Neural progenitor cell (in vitro differentiated cells): Measurements from ENCODE around the gene CFAP74. TPM values are rescaled to one million over a fixed set of nuclear protein-coding genes. Genes with fewer than 3 reads are reported as not detected.

Source experiments
- DNase-seq: peaks from one replicate; pipeline ENCODE4 v3.0.0-alpha.2; 2016; ENCODE audit warnings: low spot score
- H2AFZ ChIP-seq: fragments of 200-600 bp; sonication (generic); replicated peaks from 2 replicates; pipeline ENCODE4 v1.6.1; 2016; ENCODE audit warnings: antibody characterized with exemption
- H3F3A ChIP-seq: fragments of 200-600 bp; sonication (generic); 2 replicates; pipeline ENCODE4 v1.6.1; 2016; ENCODE audit warnings: antibody characterized with exemption, low read depth
- H3K27ac ChIP-seq: fragments of 200-600 bp; sonication (generic); 2 replicates; pipeline ENCODE4 v1.5.1; 2016; ENCODE audit warnings: mild to moderate bottlenecking
- H3K27me3 ChIP-seq: fragments of 200-600 bp; sonication (generic); 2 replicates; pipeline ENCODE4 v1.6.1; 2016; ENCODE audit warnings: mild to moderate bottlenecking, moderate library complexity
- H3K36me3 ChIP-seq: fragments of 200-600 bp; sonication (generic); 2 replicates; pipeline ENCODE4 v1.5.1; 2016
- H3K4me1 ChIP-seq: fragments of 200-600 bp; sonication (generic); 2 replicates; pipeline ENCODE4 v1.6.1; 2016; ENCODE audit warnings: mixed run types
- H3K4me2 ChIP-seq: fragments of 200-600 bp; sonication (generic); 2 replicates; pipeline ENCODE4 v1.6.1; 2016
- H3K4me3 ChIP-seq: fragments of 200-600 bp; sonication (generic); 2 replicates; pipeline ENCODE4 v1.5.1; 2016
- H3K79me2 ChIP-seq: fragments of 200-600 bp; sonication (generic); 2 replicates; pipeline ENCODE4 v1.6.1; 2016; ENCODE audit warnings: low read depth
- H3K9ac ChIP-seq: fragments of 200-600 bp; sonication (generic); 2 replicates; pipeline ENCODE4 v1.6.1; 2016
- H3K9me3 ChIP-seq: fragments of 200-600 bp; sonication (generic); 2 replicates; pipeline ENCODE4 v1.5.1; 2016; ENCODE audit warnings: low read depth
- H4K20me1 ChIP-seq: fragments of 200-600 bp; sonication (generic); 2 replicates; pipeline ENCODE4 v1.6.1; 2016; ENCODE audit warnings: low read depth
- H3K27ac Mint-ChIP-seq: 3 replicates; pipeline ENCODE4 v1.8.0; 2021; ENCODE audit warnings: mixed read lengths
- H3K27me3 Mint-ChIP-seq: 2 replicates; pipeline ENCODE4 v1.8.0; 2022; ENCODE audit warnings: low read depth, mild to moderate bottlenecking, inconsistent platforms, moderate library complexity, mixed read lengths; ENCODE audit not compliant: insufficient read depth
- H3K36me3 Mint-ChIP-seq: 3 replicates; pipeline ENCODE4 v1.8.0; 2021; ENCODE audit warnings: mixed read lengths
- H3K4me1 Mint-ChIP-seq: 3 replicates; pipeline ENCODE4 v1.8.0; 2021; ENCODE audit warnings: mixed read lengths
- H3K4me3 Mint-ChIP-seq: 3 replicates; pipeline ENCODE4 v1.8.0; 2021; ENCODE audit warnings: mild to moderate bottlenecking, moderate library complexity, mixed read lengths
- H3K9me3 Mint-ChIP-seq: 3 replicates; pipeline ENCODE4 v1.8.0; 2020; ENCODE audit warnings: mixed read lengths
- CTCF ChIP-seq: fragments of 200-600 bp; sonication (generic); IDR thresholded peaks from 2 replicates; pipeline ENCODE4 v1.5.1; 2017; ENCODE audit warnings: antibody characterized with exemption, mild to moderate bottlenecking
- EZH2 ChIP-seq: fragments of 200-600 bp; sonication (generic); IDR thresholded peaks from 2 replicates; pipeline ENCODE4 v1.6.1; 2017; ENCODE audit warnings: antibody characterized with exemption, mild to moderate bottlenecking, moderate library complexity
- EZH2phosphoT487 ChIP-seq: fragments of 200-600 bp; sonication (generic); IDR thresholded peaks from 2 replicates; pipeline ENCODE4 v1.6.1; 2017; ENCODE audit warnings: antibody characterized with exemption
- total RNA-seq: library from RNA; depleted of rRNA; stranded (reverse); fragments of >200 nt; gene quantifications from 2 replicates; pipeline ENCODE4 v1.2.3, GENCODE V29; 2015; ENCODE audit warnings: low replicate concordance

The CFAP74 gene
- total RNA-seq, 1 donor from 2014 or later = not detected

GRCh38 chr1:1939296-1940122 lies 64.1 kb downstream of the CFAP74 start:
- Histone ChIP-seq H3K79me2 (no peaks in the 10 kb centered on the region), H2AFZ (no peak overlapping the region), H3K4me2 (no peak overlapping the region), H3K27me3 (peaks cover 3% of the 10 kb centered on the region), H4K20me1 (no peaks in the 10 kb centered on the region), H3K9ac (no peak overlapping the region), H3K4me3 (no peak overlapping the region), H3F3A (peaks cover 4% of the 10 kb centered on the region), H3K36me3 (no peaks in the 10 kb centered on the region), H3K9me3 (no peaks in the 10 kb centered on the region), H3K4me1 (no peaks in the 10 kb centered on the region), H3K27ac (no peak overlapping the region)
- H3K27ac Mint-ChIP-seq = no peak overlapping the region
- TF ChIP-seq EZH2 = no peak
- no peak for TF ChIP-seq CTCF
- TF ChIP-seq EZH2phosphoT487 = no peak
- H3K4me1 Mint-ChIP-seq = peaks cover 12% of the 10 kb centered on the region
- peaks cover 4% of the 10 kb centered on the region for H3K27me3 Mint-ChIP-seq
- DNase-seq = peak; percentile 1
- no peak overlapping the region for H3K4me3 Mint-ChIP-seq
- no peaks in the 10 kb centered on the region for H3K9me3 Mint-ChIP-seq
- no peaks in the 10 kb centered on the region for H3K36me3 Mint-ChIP-seq

GRCh38 chr1:1938613-1939295 lies 64.8 kb downstream of the CFAP74 start:
- H3K4me3 ChIP-seq = no peak overlapping the region
- no peaks in the 10 kb centered on the region for H4K20me1 ChIP-seq
- no peaks in the 10 kb centered on the region for H3K36me3 ChIP-seq
- TF ChIP-seq CTCF = no peak
- no peak for TF ChIP-seq EZH2
- TF ChIP-seq EZH2phosphoT487 = no peak
- H3K4me2 ChIP-seq = no peak overlapping the region
- no peak overlapping the region for H3K9ac ChIP-seq
- DNase-seq = no peak
- H3K9me3 ChIP-seq = no peaks in the 10 kb centered on the region
- H3K27me3 ChIP-seq = no peaks in the 10 kb centered on the region
- H3K4me1 ChIP-seq = no peaks in the 10 kb centered on the region
- H3K27me3 Mint-ChIP-seq = peaks cover 6% of the 10 kb centered on the region
- no peak overlapping the region for H3K27ac ChIP-seq
- H3K4me3 Mint-ChIP-seq = no peak overlapping the region
- H3F3A ChIP-seq = peaks cover 10% of the 10 kb centered on the region
- no peak overlapping the region for H3K27ac Mint-ChIP-seq
- H2AFZ ChIP-seq = no peak overlapping the region
- H3K4me1 Mint-ChIP-seq = peaks cover 7% of the 10 kb centered on the region
- no peaks in the 10 kb centered on the region for H3K79me2 ChIP-seq
- peaks cover 6% of the 10 kb centered on the region for H3K9me3 Mint-ChIP-seq
- H3K36me3 Mint-ChIP-seq = no peaks in the 10 kb centered on the region

DNA sequence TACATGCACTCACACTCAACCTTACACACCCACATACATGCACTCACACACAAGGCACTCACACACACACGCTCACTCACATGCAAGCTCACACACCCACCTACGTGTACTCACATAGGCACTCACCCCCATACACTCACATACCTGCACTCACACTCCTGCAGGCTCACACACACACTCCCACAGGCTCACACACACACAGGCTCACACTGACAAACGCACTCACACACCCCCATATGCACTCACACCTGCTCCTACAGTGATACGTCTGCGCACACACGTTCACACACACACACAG lies 65.4 kb downstream of the CFAP74 start:
- H3K4me2 ChIP-seq = no peak overlapping the region
- H3F3A ChIP-seq = peaks cover 12% of the 10 kb centered on the region
- H3K4me1 ChIP-seq = no peaks in the 10 kb centered on the region
- no peaks in the 10 kb centered on the region for H4K20me1 ChIP-seq
- H3K79me2 ChIP-seq = no peaks in the 10 kb centered on the region
- Mint-ChIP-seq H3K36me3 (no peaks in the 10 kb centered on the region), H3K4me3 (no peak overlapping the region), H3K9me3 (peaks cover 9% of the 10 kb centered on the region), H3K4me1 (peaks cover 3% of the 10 kb centered on the region), H3K27me3 (peaks cover 6% of the 10 kb centered on the region), H3K27ac (no peak overlapping the region)
- H2AFZ ChIP-seq = no peak overlapping the region
- H3K27ac ChIP-seq = no peak overlapping the region
- no peaks in the 10 kb centered on the region for H3K9me3 ChIP-seq
- H3K36me3 ChIP-seq = no peaks in the 10 kb centered on the region
- H3K9ac ChIP-seq = no peak overlapping the region
- no peak overlapping the region for H3K4me3 ChIP-seq
- TF ChIP-seq EZH2phosphoT487 = no peak
- no peak for TF ChIP-seq EZH2
- TF ChIP-seq CTCF = no peak
- no peaks in the 10 kb centered on the region for H3K27me3 ChIP-seq
- DNase-seq = no peak
